ENCODE data around the gene CDH24. TPM values are rescaled to one million over a fixed set of nuclear protein-coding genes. Genes with fewer than 3 reads are reported as not detected.

The CDH24 gene
- total RNA-seq, 4 donors from 2014 or later, result 3.4 to 8.4 (median 5.7) TPM

DNA sequence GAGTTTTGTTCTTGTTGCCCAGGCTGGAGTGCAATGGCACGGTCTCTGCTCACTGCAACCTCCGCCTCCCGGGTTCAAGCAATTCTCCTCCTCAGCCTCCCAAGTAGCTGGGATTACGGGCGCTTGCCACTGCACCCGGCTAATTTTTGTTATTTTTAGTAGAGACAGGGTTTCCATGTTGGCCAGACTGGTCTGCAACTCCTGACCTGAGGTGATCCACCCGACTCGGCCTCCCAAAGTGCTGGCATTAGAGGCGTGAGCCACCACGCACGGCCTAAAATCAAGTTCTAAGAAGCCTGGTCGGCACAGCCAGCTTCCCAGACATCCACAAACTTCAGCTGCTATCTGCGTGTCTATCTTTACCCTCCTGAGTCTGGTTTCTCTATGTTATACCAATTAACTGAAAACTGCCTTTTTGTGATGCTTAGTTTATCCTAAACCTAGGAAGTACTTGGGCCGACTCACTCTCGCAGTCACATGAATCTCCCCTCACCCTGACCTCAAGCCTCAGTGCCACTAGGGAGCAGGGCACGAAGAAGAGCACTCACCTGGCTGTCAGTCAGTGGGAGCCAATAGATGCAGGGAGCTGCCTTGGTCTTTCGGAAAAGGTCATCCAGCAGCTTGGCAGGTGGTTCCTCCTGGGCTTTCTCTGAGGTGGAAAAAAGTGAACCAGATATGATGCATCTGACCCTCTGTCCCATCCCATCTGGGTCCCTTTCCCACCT lies 3.4 kb upstream of the CDH24 start:
- Histone ChIP-seq H3K27ac (no peak overlapping the region), H3K9me3 (no peaks in the 10 kb centered on the region), H3K4me1 (peaks cover 27% of the 10 kb centered on the region), H3K4me3 (no peak overlapping the region), H3K36me3 (peaks cover 65% of the 10 kb centered on the region), H3K27me3 (no peaks in the 10 kb centered on the region)
- TF ChIP-seq POLR2AphosphoS5 (IDR thresholded peaks at IDR 0.05) (no peak), EP300 (IDR thresholded peaks at IDR 0.05) (no peak), POLR2A (IDR thresholded peaks at IDR 0.05) (no peak)
- TF ChIP-seq, protein P1, sequence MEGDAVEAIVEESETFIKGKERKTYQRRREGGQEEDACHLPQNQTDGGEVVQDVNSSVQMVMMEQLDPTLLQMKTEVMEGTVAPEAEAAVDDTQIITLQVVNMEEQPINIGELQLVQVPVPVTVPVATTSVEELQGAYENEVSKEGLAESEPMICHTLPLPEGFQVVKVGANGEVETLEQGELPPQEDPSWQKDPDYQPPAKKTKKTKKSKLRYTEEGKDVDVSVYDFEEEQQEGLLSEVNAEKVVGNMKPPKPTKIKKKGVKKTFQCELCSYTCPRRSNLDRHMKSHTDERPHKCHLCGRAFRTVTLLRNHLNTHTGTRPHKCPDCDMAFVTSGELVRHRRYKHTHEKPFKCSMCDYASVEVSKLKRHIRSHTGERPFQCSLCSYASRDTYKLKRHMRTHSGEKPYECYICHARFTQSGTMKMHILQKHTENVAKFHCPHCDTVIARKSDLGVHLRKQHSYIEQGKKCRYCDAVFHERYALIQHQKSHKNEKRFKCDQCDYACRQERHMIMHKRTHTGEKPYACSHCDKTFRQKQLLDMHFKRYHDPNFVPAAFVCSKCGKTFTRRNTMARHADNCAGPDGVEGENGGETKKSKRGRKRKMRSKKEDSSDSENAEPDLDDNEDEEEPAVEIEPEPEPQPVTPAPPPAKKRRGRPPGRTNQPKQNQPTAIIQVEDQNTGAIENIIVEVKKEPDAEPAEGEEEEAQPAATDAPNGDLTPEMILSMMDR (IDR thresholded peaks at IDR 0.05), result no peak
- WGBS, result 96% methylated on average over 17 of the region's 17 CpGs
- peak in 1 of 2 donors; percentile 43 for DNase-seq (ENCODE audit: low spot score in 2 of 2)

DNA sequence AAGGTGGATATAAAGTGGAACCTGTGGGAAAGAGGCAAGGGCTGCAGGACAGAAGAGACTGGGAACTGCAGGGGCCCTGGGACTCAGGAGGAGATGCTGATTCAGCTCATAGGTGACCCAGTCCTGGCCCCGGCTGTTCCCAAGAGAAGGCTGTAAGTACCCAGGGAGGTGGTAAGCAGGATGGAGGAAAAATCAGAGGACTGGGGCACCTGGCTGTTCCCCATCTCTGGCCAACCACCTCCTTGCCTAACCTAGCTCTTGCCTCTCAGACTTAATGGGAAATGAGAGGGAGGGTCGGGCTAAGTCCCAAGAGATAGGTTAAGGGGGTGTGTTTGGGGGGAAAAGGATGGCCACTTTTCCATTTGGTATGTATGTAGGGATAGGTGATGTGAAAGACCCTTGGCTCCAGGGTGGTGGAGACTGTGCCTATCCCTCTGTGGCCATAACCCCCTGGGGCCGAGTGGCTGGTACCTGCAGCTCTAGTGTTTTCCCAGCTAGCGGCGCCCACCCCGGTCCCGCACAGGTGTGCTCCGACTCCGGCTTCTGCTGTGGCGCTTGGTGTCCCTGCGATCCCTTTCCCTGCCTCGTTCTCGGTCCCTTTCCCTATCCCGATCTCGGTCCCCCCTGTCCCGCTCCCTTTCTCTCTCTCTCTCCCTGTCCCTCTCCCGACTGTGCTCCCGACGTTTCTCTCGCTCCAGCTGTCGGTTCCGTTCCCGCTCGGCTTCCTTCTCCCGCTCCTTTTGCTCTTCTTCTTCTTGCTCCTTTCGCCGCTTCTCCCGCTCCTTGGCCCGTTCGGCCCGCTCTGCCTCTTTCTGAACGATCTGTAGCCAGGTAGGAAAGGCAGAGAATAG lies 1.6 kb upstream of the CDH24 start:
- no peaks in the 10 kb centered on the region for H3K9me3 ChIP-seq
- TF ChIP-seq POLR2AphosphoS5 (IDR thresholded peaks at IDR 0.05), result no peak
- peaks cover 53% of the 10 kb centered on the region for H3K36me3 ChIP-seq
- peaks cover 27% of the 10 kb centered on the region for H3K4me1 ChIP-seq
- H3K27me3 ChIP-seq, result no peaks in the 10 kb centered on the region
- 90% methylated on average over 32 of the region's 32 CpGs for WGBS
- H3K4me3 ChIP-seq, result no peak overlapping the region
- no peak overlapping the region for H3K27ac ChIP-seq
- peak in 1 of 2 donors; percentile 37 for DNase-seq (ENCODE audit: low spot score in 2 of 2)

DNA sequence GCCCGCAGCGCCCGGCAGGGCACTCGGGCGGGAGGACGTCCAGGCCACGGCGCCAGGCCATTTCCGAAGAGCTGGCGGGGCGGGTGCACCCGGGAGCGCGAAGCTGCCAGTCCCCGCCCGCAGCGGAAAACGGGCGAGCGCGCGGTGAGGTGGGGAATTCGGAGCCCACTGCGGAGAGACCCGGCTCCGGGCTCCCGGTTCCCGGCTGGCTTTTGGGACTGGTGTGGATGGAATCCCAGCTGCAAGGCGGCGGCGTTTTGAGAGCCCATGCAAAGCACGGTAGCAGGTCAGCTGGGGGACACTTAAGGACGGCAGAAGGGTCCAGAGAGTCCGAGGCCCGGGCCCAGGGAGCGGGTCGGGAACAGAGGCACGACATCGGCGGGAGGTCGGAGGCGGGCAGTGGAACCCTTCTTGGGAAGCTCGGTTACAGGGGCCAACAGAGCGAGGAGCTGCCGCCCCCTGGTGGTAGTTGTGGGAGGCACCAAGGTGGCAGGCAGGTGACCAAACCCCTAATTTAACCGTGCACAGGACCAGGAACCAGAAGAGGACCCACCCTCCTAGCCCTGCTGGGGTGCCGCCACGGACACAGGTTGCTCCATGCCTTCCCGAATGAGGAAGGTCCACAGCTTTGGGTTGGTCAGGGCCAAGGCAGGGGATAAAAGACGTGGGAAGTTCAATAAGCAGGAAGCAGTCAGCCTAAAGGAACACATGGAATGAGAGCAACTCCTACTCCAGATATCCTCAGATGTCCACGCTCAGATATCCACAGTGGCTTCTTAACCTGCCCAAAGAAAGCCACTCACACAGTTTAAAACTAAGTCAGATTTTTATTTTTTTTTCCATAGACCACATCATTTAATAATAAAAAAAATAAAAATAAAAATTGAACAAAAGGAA lies 685 bp upstream of the CDH24 start:
- H3K4me3 ChIP-seq, result peak overlapping the region; percentile 65
- no peak for TF ChIP-seq POLR2A (IDR thresholded peaks at IDR 0.05)
- TF ChIP-seq EP300 (IDR thresholded peaks at IDR 0.05), result no peak
- TF ChIP-seq, protein P1 (IDR thresholded peaks at IDR 0.05), result peak; percentile 88 to 94
- peak in 1 of 3 donors; percentile 30 for TF ChIP-seq POLR2AphosphoS5 (IDR thresholded peaks at IDR 0.05)
- DNase-seq (ENCODE audit: low spot score in 2 of 2), result peak; percentile 90 to 95
- no peaks in the 10 kb centered on the region for H3K27me3 ChIP-seq
- no peaks in the 10 kb centered on the region for H3K9me3 ChIP-seq
- H3K4me1 ChIP-seq, result peaks cover 27% of the 10 kb centered on the region
- 3% methylated on average over 13 of the region's 51 CpGs for WGBS
- H3K27ac ChIP-seq, result no peak overlapping the region
- H3K36me3 ChIP-seq, result peaks cover 45% of the 10 kb centered on the region

DNA sequence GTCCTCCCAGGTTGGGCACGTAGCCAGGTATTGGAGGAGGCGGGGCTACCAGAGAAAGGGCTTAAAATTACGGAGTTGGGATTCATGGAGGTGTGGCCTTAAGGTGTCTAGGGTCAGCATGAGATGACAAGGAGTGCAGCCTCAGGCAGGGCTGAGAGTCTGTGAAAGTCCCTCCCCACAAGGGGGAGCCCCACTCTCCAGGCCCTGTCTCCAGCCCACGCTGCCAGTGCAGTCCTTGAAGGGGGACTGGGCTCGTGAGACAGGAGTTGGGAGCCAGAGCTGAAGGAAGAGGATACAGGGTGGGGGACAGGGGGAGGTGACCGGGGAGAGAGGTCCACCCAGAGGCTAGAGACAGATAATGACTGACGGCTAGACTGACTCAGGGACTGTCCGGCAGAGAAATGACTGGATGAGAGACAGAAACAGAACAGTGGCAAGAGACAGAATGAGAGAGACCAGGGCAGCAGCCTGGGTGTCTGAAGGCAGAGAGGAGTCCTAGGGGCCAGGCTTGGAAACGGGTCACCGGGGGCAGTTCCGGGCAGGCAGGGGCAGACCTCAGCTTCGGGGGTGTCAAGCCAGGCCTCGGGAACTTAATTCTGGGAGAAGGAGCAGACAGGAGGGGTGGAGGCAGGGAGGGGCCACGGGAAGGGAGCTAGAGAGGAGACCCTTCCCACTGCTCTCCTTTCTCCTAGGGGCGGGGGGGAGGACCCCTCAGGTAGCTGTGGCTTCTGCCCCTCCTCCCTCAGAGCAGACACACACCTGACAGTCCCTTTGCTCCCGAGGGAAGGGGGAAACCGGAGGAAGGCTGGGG lies 970 bp downstream of the CDH24 start:
- Histone ChIP-seq H3K4me1 (peaks cover 20% of the 10 kb centered on the region), H3K27me3 (no peaks in the 10 kb centered on the region), H3K27ac (no peak overlapping the region), H3K4me3 (peak overlapping the region; percentile 65), H3K36me3 (peaks cover 28% of the 10 kb centered on the region), H3K9me3 (no peaks in the 10 kb centered on the region)
- DNase-seq (ENCODE audit: low spot score in 2 of 2), result no peak
- WGBS, result 11% methylated on average over 17 of the region's 17 CpGs
- TF ChIP-seq, protein P1 (IDR thresholded peaks at IDR 0.05), result peak; percentile 17 to 63
- TF ChIP-seq POLR2A (IDR thresholded peaks at IDR 0.05), result no peak

DNA sequence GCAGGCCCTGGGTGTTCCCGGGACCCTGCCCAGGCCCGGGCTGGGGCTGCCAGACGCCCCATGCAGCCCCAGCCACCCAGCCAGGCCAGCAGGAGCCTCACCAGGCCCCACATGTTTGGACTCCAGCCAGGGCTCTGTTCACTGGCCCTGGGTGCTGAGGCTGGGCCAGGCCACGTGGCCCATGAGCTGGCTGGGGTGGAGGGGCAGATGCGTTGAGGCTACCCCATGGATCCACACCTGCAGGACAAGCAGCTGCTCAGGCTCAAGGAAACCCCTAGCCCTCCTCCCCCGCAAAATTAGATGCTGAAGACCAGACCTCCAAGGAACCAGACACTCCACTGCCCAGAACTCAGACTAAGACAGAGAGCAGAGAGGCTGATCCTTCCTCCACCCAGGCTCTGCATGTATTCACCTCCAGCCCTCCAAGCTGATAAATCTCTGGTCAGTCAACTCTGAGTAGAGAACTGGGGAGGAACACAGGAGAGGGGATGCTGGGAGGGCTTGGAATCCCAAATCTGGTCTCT lies 1.6 kb downstream of the CDH24 start:
- Histone ChIP-seq H3K36me3 (peaks cover 21% of the 10 kb centered on the region), H3K27me3 (no peaks in the 10 kb centered on the region), H3K9me3 (no peaks in the 10 kb centered on the region), H3K4me1 (peaks cover 20% of the 10 kb centered on the region), H3K4me3 (no peak overlapping the region), H3K27ac (no peak overlapping the region)
- TF ChIP-seq POLR2AphosphoS5 (IDR thresholded peaks at IDR 0.05) (no peak), POLR2A (IDR thresholded peaks at IDR 0.05) (no peak)
- TF ChIP-seq, protein P1 (IDR thresholded peaks at IDR 0.05), result no peak
- no peak for DNase-seq (ENCODE audit: low spot score in 2 of 2)
- WGBS, result 75% methylated on average over 3 of the region's 6 CpGs
